HT1080 (cell line): ENCODE measurements around the gene GRHL3. TPM values are rescaled to one million over a fixed set of nuclear protein-coding genes. Genes with fewer than 3 reads are reported as not detected.
A peak's percentile ranks its signal among the peaks of the same experiment; 100 is the strongest.

Experiments used
- DNase-seq: peaks from one replicate; pipeline ENCODE4 v3.0.0-alpha.2; 2015; ENCODE audit warnings: low read depth
- total RNA-seq: library from RNA; depleted of rRNA; stranded (reverse); fragments of >200 nt; shearing (Covaris generic); gene quantifications from 2 replicates; pipeline ENCODE4 v1.2.3, GENCODE V29; 2014

GRHL3 gene
- total RNA-seq, 1 experiment from 2014 or later: 0.03 TPM

DNA sequence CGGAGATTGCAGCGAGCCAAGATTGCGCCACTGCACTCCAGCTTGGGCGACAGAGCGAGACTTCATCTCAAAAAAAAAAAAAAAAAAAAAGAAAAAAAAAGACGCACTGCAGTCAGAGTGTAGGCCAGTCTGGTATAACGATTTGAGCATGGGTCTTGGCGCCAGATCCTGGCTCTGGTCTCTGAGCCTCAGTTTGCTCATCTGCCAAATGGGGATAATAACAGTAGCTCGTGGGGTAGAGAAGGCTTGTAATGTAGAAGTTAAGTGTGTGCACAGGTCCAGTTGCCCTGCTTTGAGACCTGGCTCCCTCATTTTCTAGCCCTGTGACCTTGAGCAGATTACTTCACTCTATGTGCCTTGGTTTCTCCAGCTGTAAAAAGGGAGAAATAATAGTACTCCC, 26.3 kb upstream of the GRHL3 start:
- DNase-seq: no peak

DNA sequence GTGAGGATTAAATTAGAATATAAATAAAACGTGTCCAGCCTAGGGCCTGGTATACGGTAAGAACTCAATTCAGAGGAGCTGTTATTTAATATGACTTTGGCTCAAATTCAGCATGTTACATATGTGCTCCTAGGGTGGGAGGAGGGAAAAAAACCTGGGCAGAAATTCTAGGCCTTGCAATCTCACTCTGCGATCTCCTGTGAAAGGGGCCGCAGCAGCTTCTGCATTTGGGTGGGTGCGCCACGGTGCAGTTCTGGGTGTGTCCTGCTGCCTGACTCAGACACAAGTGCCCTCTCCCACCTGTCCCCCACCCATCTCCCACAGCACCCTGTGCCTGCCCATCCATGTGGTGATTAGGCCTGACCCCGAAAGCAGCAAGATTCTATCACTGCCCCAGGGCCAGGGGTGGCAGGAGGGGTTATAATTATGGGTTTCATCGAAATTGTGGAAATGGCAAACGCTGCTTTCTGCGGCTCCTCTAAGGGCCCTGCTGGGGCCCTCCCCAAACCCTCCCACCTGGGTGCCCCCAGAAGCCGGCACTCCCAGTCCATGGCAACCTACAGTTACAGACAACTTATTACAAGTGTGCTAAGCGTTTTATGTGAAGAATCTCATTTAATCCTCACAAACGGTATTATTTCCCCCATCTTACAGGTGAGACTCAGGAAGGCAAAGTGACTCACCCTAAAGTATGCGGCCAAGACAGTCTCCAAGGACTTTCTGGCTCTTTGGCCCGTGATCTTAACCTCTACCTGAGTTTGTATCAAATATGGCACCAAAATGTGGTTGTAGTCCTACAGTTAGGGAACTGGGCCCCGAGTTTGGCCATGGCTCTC, 25.5 kb upstream of the GRHL3 start:
- DNase-seq: no peak

- peak; percentile 94 for DNase-seq
These were observed 24.9 kb upstream of the GRHL3 start for GRCh38 chr1:24294228-24294672.

GRCh38 chr1:24294716-24295371, 24.3 kb upstream of the GRHL3 start:
- DNase-seq: peak; percentile 74

DNA sequence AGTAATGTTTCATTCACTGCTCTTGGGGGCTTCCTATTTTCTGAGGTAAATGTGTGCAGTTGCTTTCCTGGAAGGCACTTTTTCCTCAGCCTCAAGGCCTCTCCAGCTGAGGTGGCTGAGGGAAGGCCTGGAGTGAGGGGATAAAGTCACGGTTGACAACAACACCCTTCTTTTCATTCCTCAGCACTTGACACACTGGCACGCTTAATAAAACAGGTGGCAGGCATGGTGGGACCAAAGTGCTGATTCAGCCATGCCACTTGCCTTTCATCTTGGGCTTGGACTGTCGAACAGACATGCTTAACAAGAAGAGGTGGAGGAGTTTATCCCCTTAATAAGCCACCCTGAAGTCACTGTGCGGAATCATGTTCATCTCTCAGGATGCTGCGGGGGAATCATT, 23.6 kb upstream of the GRHL3 start:
- no peak for DNase-seq

GRCh38 chr1:24297187-24297851, 21.8 kb upstream of the GRHL3 start:
- no peak for DNase-seq

- no peak for DNase-seq
These were observed 21.3 kb upstream of the GRHL3 start for GRCh38 chr1:24297852-24298232.

GRCh38 chr1:24298606-24299005, 20.6 kb upstream of the GRHL3 start:
- no peak for DNase-seq

- DNase-seq: no peak
These were observed 19.3 kb upstream of the GRHL3 start for GRCh38 chr1:24299901-24300300.

GRCh38 chr1:24300971-24301784, 18.0 kb upstream of the GRHL3 start:
- no peak for DNase-seq

- DNase-seq: no peak
These were observed 17.4 kb upstream of the GRHL3 start for GRCh38 chr1:24301785-24302175.

DNA sequence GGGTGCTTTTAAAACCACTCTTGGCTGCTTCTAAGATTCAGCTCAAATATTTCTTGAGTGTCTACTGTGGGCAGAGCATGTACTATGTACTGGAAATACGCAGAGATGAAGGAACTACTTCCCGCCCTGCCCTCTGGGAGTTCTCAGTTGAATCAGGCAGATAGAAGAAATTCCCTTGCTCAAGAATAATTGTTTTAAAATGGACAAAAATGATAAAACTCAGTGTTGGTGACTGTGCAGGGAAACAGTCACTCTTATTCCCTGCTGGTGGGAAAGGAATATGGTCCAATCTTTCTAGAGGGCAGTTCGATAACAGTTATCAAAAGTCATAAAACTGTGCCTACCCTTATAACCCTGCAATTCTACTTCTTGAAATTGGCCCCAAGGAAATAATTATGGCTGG, 16.9 kb upstream of the GRHL3 start:
- no peak for DNase-seq

DNA sequence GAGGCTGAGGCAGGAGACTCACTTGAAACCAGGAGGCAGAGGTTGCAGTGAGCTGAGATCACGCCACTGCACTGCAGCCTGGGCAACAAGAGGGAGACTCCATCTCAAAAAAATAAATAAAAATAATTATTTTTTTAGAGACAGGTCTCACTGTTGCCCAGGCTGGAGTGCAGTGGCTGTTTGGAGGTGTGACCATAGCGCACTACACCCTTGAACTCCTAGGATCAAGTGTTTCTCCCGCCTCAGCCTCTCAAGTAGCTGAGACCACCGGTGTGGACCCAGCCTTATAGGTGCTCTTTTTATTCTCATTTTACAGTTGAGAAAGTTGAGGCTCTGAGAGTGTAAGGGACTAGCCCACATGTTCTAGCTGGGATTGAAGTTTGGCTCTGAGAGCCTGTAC, 15.6 kb upstream of the GRHL3 start:
- no peak for DNase-seq

DNA sequence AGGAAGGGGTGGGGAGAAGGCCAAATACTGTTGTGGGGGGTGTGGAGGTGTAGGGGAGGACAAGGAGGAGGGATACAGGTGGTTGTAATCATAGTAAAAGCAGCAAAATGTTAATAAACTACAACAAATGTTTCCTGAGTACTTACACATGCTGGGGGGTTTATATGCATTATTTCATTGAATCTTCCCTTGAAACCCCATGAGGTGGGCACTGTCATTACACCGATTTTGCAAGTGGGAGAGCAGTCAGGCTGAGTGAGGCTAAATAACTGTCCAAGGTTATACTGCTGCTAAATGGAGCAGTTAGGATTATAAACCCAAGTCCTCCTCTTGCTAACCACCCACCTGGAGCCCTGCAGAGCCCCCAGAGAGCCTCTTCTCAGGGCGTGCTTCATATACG, 14.4 kb upstream of the GRHL3 start:
- no peak for DNase-seq

- DNase-seq: peak; percentile 21
These were observed 10.7 kb upstream of the GRHL3 start for GRCh38 chr1:24308365-24309015.

DNA sequence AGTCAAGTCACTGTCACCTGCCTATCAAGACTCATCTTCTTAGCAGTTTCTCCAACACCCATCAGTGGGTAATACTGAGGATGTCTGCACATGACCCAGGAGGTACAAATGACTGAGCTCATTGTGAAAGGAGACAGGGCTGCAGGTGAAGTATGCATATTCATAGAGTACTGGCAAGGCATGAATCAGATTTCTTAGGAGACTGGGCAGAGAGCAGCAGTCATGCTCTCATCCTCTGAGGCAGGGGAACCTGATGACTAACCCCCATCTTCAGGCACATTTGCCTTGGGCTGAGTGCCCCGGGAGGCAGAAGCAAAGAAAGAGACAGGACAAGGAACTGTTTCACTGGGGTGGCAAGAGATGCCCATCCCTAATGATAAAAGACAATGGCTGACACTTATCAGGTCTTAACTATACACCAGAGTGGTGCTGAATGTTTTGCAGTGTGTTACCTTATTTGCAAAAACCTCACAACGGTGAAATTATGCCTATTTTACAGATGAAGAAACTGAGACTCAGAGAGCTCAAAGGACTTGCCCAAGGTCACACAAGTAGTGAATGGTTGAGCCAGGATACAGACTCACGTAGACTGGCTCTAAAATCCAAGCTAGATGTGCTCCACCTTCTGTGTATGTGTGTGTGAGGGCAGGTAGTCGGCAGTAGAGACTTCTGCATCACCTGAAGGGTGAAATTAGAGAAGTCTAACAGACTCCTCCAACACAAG, 9.2 kb upstream of the GRHL3 start:
- DNase-seq: peak; percentile 64

- DNase-seq: no peak
These were observed 7.9 kb upstream of the GRHL3 start for GRCh38 chr1:24311234-24311633.

GRCh38 chr1:24311741-24312140, 7.4 kb upstream of the GRHL3 start:
- no peak for DNase-seq

GRCh38 chr1:24315391-24315790, 3.8 kb upstream of the GRHL3 start:
- no peak for DNase-seq

DNA sequence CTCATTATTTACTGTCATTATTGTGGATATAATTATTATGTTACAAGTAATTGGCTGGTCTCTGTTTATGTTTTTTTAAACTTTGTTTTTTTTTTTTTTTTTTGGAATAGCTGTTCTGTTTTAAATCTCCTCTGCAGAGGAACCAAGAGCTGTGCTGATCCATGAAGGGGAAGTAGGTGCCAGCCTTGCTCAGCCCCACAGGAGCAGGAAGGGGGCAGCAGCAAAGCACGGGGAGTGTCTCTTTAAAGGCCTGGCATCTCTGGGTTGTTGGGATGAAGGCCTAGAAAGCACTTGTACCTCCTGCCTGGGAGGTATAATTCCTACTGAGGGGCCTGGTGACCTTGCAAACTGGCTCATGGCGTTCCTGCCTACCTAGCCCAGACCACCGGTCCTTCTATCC, 2.5 kb upstream of the GRHL3 start:
- no peak for DNase-seq
